ENCODE measurements around the gene SRP14. TPM values are rescaled to one million over a fixed set of nuclear protein-coding genes. Genes with fewer than 3 reads are reported as not detected.

Gene SRP14
- total RNA-seq, 4 donors from 2014 or later, result 237 to 371 (median 275) TPM

DNA sequence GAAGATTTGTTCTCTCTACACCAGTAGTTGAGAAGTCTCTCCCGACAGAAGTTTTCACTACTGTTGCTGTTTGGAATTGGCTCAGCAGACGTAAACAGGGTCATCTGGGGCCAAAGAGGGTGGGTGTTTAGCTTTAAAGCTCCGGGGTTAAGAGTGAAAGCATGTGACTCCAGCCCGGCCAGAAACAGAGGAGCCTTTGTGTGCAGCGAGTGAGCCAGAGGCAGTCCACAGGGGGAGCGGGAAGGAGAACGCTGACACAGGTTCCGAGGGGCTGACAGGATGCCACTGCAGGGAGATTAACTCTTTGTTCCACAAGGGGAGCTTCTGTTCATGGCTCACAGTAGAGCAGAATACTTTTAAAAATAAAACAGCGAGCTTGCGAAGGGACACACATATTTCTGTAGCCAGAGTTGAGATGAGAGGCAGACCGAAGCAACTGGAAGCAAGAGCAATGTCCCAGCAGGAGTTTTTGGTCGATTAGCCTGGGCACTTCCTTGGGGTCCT is 42.8 kb upstream of the SRP14 start:
- TF ChIP-seq, protein P1, sequence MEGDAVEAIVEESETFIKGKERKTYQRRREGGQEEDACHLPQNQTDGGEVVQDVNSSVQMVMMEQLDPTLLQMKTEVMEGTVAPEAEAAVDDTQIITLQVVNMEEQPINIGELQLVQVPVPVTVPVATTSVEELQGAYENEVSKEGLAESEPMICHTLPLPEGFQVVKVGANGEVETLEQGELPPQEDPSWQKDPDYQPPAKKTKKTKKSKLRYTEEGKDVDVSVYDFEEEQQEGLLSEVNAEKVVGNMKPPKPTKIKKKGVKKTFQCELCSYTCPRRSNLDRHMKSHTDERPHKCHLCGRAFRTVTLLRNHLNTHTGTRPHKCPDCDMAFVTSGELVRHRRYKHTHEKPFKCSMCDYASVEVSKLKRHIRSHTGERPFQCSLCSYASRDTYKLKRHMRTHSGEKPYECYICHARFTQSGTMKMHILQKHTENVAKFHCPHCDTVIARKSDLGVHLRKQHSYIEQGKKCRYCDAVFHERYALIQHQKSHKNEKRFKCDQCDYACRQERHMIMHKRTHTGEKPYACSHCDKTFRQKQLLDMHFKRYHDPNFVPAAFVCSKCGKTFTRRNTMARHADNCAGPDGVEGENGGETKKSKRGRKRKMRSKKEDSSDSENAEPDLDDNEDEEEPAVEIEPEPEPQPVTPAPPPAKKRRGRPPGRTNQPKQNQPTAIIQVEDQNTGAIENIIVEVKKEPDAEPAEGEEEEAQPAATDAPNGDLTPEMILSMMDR (IDR thresholded peaks at IDR 0.05; ENCODE audit: low read depth), result no peak

DNA sequence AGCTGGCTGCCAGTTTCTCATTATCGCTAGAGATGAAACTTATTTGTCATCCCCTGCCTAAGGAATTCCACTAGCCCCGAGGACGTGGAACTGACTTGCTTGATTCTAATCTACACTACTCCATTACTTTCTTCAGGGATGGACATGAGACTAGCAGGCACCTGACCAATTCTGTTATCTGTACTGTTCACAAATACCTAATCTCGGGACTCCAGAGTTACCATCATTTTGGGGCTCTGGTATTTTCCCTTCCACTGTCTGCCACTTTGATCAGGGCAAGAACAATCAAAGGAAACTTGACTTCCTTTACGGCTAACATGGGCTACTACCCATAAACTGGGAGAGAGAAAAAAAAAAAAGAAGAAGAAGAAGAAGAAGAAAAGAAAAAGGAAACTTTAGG is 41.9 kb upstream of the SRP14 start:
- TF ChIP-seq, protein P1 (IDR thresholded peaks at IDR 0.05; ENCODE audit: low read depth), result no peak

DNA sequence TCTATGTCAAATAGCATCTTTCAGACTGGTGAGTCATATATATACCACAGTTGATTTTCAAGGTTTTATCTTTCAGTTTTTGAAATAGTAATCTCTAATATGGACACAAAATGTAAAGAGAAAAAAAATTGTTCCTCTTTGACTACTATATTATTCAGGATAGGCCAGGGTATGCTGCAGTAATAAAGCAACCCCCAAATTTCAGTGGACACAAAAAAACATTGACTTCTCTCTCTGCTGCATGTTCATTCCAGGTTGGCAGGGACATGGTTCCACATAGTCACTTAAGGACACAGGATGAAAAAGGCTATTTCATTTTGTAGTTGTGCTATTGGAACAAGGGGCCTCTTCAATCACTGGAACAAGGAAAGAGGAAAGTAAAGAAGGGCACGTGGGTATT is 41.1 kb upstream of the SRP14 start:
- TF ChIP-seq, protein P1 (IDR thresholded peaks at IDR 0.05; ENCODE audit: low read depth), result no peak

DNA sequence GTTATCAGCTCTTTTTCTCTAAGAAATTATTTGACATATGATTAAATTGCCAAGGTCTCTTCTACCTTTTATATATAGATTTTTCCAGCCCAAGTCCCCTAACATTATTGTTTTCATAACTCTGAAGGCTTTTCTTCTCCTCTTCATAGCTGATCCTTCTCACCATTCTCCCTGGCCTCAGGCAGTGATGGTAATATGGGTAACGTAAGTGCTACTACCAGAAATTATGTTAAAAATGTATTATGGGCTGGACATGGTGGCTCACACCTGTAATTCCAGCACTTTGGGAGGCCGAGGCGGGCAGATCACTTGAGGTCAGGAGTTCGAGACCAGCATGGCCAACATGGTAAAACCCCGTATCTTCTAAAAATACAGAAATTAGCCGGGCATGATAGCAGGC is 40.5 kb upstream of the SRP14 start:
- TF ChIP-seq, protein P1 (IDR thresholded peaks at IDR 0.05; ENCODE audit: low read depth), result no peak

DNA sequence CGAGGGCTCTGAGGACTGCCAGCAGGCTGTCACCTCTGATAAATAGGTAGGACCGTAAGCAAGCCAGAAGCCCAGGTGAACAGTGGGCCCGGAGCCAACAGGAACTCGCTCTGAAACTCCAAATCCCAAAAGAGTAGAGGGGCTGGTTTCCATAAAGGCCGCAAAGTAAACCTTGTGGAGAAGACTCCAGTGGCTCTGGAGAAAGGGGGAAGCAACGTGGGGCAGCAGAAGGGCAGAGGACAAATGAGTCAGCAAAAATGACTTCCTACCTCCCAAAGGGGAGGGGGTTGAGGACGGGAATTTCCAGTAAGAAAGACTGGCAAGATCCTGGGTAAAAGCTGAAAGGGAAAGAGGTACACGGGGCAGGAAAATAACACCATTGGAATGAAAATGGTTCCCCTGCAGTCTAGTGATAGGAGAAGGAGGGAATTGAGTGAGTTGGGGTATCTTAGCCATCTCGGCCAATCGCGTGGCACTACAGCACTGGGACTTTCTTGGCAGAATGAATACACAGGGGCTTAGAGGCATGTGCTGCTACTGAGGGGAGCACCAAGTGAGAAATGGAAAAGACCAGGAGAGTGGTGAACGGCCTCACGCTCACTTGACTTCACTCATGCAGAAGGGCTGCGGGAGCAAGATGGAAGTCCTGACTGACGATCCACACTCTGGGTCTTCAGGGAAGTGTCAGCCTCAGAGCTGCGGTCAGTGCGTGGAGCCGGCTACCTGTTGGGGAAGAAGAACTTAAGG is 36.5 kb upstream of the SRP14 start:
- TF ChIP-seq, protein P1 (IDR thresholded peaks at IDR 0.05; ENCODE audit: low read depth), result no peak

DNA sequence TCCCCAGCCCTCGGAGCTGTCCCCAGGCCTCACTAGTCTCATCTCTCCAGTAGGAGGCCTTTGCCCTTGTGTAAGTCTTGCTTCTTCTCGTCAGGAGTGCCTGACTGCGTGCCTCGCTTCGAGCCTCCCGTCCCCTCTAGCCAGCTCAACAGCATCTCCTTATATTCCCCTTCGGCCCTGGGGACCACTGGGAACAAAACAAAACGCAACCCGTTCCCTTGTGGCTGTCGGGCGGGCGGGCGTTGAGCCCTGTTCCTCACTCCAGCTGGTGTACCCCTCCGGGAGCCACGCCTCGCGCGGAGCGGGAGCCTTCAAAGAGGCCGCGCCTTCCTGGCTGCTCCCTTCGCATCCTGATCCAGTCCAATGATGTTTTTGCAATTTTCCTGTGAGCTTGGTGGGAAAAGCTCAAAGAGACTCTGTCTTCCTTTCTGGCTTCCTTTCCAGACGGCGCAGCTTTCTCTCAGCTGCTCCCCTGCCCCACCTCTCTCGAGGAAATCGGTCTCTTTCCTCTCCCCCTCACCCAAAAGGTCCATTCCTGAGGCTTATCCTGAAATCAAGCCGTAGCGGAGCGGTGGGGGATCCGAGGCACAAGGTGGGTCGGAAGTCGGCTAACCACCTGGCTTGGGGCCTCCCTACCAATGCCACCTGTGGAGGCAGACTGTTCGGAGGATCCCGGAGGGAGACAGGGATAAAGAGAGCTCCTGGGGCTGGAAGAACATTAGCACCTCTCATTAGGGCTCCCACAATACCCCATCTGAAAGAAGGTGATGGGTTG is 33.4 kb upstream of the SRP14 start:
- TF ChIP-seq, protein P1 (IDR thresholded peaks at IDR 0.05; ENCODE audit: low read depth), result no peak

DNA sequence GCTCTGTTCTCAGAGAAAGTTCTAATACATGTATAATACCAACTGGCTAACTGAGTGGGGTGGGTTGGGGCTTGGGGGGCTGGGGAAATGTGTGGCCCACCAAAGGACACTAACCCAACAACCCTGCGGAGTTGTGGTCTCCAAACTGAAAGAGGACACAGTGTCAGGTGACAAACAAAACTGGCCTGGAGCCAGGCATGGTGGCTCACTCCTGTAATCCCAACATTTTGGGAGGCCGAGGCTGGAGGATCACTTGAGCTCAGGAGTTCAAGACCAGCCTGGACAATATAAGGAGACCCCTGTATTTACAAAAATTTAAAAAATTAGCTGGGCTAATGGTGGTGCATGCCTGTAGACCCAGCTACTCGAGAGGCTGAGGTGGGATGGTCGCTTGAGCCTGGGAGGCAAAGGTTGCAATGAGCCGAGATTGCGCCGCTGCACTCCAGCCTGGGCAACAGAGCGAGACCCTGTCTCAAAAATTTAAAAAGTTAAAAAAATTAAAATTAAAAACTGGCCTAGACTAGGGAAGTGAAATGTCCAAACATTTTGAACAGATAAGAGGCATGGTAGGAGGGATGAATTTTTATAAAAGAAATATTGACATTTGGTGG is 31.7 kb upstream of the SRP14 start:
- TF ChIP-seq, protein P1 (IDR thresholded peaks at IDR 0.05; ENCODE audit: low read depth), result no peak

Data from subcutaneous adipose tissue (tissue), 4 donors.